CD4-positive, alpha-beta memory T cell (primary cell): ENCODE data around the gene AK2. TPM values are rescaled to one million over a fixed set of nuclear protein-coding genes. Genes with fewer than 3 reads are reported as not detected.

Experiments
- CTCF ChIA-PET: fragments of 350-600 bp; sonication (Branson Sonifier 250); formaldehyde crosslinking; loops from one replicate; lab custom pipeline; 2021; ENCODE audit warnings: inconsistent platforms; ENCODE audit not compliant: partially characterized antibody; lab: Charles Lee
- POLR2A ChIA-PET: fragments of 350-600 bp; sonication (Branson Sonifier 250); formaldehyde crosslinking; loops from one replicate; lab custom pipeline; 2021; ENCODE audit not compliant: partially characterized antibody; lab: Charles Lee
- DNase-seq, 5 donors: peaks; one replicate each; pipeline versions ENCODE4 v3.0.0 to v3.0.0-alpha.2; 2020 to 2022; ENCODE audit warnings: mixed read lengths in 1 of 5
- H3K27ac ChIP-seq: one replicate; pipeline ENCODE4 v1.7.0; 2013; ENCODE audit warnings: low read depth, low read length
- H3K27me3 ChIP-seq: 2 replicates; pipeline ENCODE4 v1.7.0; 2013; ENCODE audit warnings: mild to moderate bottlenecking, low read length, moderate library complexity; ENCODE audit not compliant: insufficient read depth
- H3K36me3 ChIP-seq: 2 replicates; pipeline ENCODE4 v1.7.0; 2013; ENCODE audit warnings: mild to moderate bottlenecking, low read length, moderate library complexity; ENCODE audit not compliant: insufficient read depth
- H3K4me1 ChIP-seq: 2 replicates; pipeline ENCODE4 v1.7.0; 2013; ENCODE audit warnings: mild to moderate bottlenecking, low read length, moderate library complexity; ENCODE audit not compliant: insufficient read depth
- H3K4me3 ChIP-seq, 2 donors: one replicate each; pipeline ENCODE4 v1.7.0; 2013; ENCODE audit warnings: low read length in 2 of 2, mild to moderate bottlenecking in 1 of 2
- H3K9me3 ChIP-seq, 2 donors: one replicate each; pipeline ENCODE4 v1.7.0; 2013; ENCODE audit warnings: low read length in 2 of 2, control low read depth in 1 of 2; ENCODE audit not compliant: control insufficient read depth in 1 of 2
- H3K27ac Mint-ChIP-seq, 7 donors: one replicate each; pipeline ENCODE4 v1.8.0; 2020 to 2021; ENCODE audit warnings: mixed read lengths in 7 of 7, mild to moderate bottlenecking in 6 of 7, inconsistent platforms in 3 of 7, moderate library complexity in 3 of 7
- H3K27me3 Mint-ChIP-seq, 2 donors: one replicate each; pipeline ENCODE4 v1.8.0; 2020 to 2021; ENCODE audit warnings: mixed read lengths in 2 of 2
- H3K36me3 Mint-ChIP-seq, 2 donors: one replicate each; pipeline ENCODE4 v1.8.0; 2020 to 2021; ENCODE audit warnings: mixed read lengths in 2 of 2, inconsistent platforms in 1 of 2, mild to moderate bottlenecking in 1 of 2
- H3K4me1 Mint-ChIP-seq, 4 donors: one replicate each; pipeline ENCODE4 v1.8.0; 2020 to 2021; ENCODE audit warnings: mixed read lengths in 4 of 4, mild to moderate bottlenecking in 1 of 4
- H3K4me3 Mint-ChIP-seq, 8 donors: one replicate each; pipeline ENCODE4 v1.8.0; 2020 to 2021; ENCODE audit warnings: mixed read lengths in 8 of 8, mild to moderate bottlenecking in 7 of 8, moderate library complexity in 6 of 8, inconsistent platforms in 3 of 8
- H3K9me3 Mint-ChIP-seq, 8 donors: one replicate each; pipeline ENCODE4 v1.8.0; 2020 to 2021; ENCODE audit warnings: mixed read lengths in 8 of 8, mild to moderate bottlenecking in 5 of 8, inconsistent platforms in 3 of 8, moderate library complexity in 1 of 8
- intact Hi-C: fragments of 100-400 bp; cut with micrococcal nuclease; formaldehyde crosslinking; loops from one replicate; pipeline ENCODE4 v1.15.1; 2023
- polyA plus RNA-seq, 2 donors: library from polyadenylated mRNA; unstranded; fragments of 300-500 nt; fragmentation: Illumina TruSeq; gene quantifications; one replicate each; pipeline ENCODE4 v1.2.3, GENCODE V29; 2021
- total RNA-seq, 2 experiments: library from RNA; stranded (reverse); gene quantifications; one replicate each; pipeline ENCODE4 v1.2.3, GENCODE V29; 2021

The AK2 gene
- total and polyA plus RNA-seq, 4 experiments from 2014 or later = 88.5 to 148 (median 102) TPM

DNA sequence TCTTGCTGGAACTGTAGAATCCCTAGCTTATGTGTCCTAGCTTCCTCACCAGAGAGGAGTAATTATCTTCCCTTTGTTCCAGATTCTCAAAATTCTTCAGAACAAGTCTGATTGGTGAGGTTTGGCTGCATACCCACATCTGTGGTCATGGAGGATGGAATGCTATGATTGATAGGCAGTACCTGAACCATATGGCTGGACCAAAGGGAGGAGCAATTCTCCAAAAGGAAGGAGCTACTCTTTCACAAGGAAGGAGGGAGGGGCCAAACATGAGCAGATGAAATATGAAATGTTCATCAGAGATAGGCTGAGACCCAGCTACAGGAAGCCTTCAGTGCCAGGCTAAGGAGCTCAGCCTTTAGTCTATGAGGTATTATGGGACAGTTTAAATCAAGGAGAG is 67.1 kb downstream of the AK2 start:
- no peak overlapping the region for H3K27ac Mint-ChIP-seq
- no peak overlapping the region for H3K4me3 Mint-ChIP-seq

DNA sequence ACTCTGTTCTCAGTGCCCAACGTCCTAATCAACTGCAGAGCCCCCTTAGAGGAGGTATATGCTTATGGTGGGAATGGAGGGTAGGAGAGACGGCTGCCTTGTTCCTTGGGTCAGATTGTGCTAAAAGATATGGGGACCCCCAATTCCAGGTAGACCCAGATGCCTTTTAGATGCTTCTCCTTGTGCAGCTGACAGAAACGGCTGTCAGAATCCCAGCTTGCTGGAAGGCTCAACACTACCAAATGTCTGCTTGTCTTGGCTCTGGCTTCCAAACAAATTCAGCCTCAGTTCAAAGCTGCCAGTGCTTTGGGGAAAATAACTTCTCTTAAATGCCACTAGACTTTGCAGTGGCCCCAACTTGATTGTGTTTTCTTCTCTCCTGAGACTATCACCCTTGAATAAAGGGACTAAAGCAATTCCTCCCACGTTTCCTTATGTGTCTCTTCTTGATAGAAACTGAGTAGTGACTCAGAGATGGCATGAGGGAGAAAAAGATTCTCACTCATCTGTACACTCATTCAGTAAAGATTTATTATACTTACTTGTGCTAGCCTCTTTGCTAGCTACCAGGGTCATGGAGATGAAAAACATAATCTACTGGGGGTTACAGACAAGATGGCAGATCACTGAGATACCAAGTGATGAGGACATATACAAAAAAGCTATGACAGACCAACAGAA is 68.7 kb downstream of the AK2 start:
- H3K27me3 ChIP-seq = peaks cover 17% of the 10 kb centered on the region
- no peak overlapping the region for H3K4me3 Mint-ChIP-seq
- POLR2A ChIA-PET = interaction anchor here (0.6 to 12.9 kb wide), 3 partner anchors 9 to 801 kb away, joined by 3 to 205 read pairs (median 4); no protein-coding TSS in a partner anchor
- peaks cover 0 to 1% (median 0%) of the 10 kb centered on the region in 8 donors for H3K9me3 Mint-ChIP-seq
- DNase-seq = no peak
- CTCF ChIA-PET = interaction anchor here (1.4 kb wide), 1 partner anchor 87 kb away, joined by 4 read pairs; no protein-coding TSS in a partner anchor
- H3K4me1 Mint-ChIP-seq = peaks cover 8 to 24% (median 12%) of the 10 kb centered on the region in 4 donors
- no peak overlapping the region for H3K27ac Mint-ChIP-seq
- H3K4me3 ChIP-seq = no peak overlapping the region
- H3K27me3 Mint-ChIP-seq = peaks cover 13 to 17% of the 10 kb centered on the region in 2 donors
- H3K9me3 ChIP-seq = no peaks in the 10 kb centered on the region
- no peak overlapping the region for H3K27ac ChIP-seq
- peaks cover 0 to 5% of the 10 kb centered on the region in 2 donors for H3K36me3 Mint-ChIP-seq
- H3K36me3 ChIP-seq = no peaks in the 10 kb centered on the region
- intact Hi-C loops = no loop called here
- H3K4me1 ChIP-seq = peaks cover 18% of the 10 kb centered on the region

More for the DNA sequence above, 67.1 kb downstream of the AK2 start:
- Mint-ChIP-seq H3K9me3 (peaks cover 0 to 1% (median 0%) of the 10 kb centered on the region in 8 donors), H3K27me3 (peaks cover 13 to 17% of the 10 kb centered on the region in 2 donors), H3K4me1 (peaks cover 5 to 15% (median 8%) of the 10 kb centered on the region in 4 donors), H3K36me3 (peaks cover 0 to 5% of the 10 kb centered on the region in 2 donors)
- POLR2A ChIA-PET = interaction anchor here (12.9 kb wide), 1 partner anchor 12 kb away, joined by 205 read pairs; no protein-coding TSS in a partner anchor
- Histone ChIP-seq H3K9me3 (no peaks in the 10 kb centered on the region), H3K27me3 (peaks cover 17% of the 10 kb centered on the region), H3K4me3 (no peak overlapping the region), H3K4me1 (peaks cover 16% of the 10 kb centered on the region), H3K36me3 (no peaks in the 10 kb centered on the region), H3K27ac (no peak overlapping the region)
- intact Hi-C loops = no loop called here
- DNase-seq = no peak
- CTCF ChIA-PET = no interaction called here

DNA sequence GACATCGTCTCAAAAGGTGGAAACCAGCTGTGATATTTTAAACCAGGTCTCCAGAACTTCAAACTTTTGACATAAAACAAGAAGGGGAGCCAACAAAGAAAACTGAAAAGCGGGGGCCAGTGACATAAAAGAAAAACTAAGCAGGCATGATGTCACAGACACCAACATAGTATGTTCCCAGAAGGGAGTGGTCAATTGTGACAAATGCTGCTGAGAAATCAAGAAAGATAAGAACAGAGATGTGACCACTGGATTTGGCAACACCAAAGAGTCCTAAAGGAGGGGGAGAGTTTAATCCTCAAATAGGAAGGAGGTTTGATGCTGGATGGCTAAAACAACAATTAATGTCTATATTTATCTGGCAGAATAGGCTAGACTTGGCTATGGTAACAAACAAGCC is 69.8 kb downstream of the AK2 start:
- no peaks in the 10 kb centered on the region for H3K9me3 ChIP-seq
- H3K4me3 Mint-ChIP-seq = peak overlapping the region in 4 of 8 donors; percentile 9 to 65 (median 36)
- POLR2A ChIA-PET = interaction anchor here (1.3 to 12.9 kb wide), 3 partner anchors 10 to 19 kb away, joined by 3 to 205 read pairs (median 60); no protein-coding TSS in a partner anchor
- CTCF ChIA-PET = interaction anchor here (1.0 to 1.2 kb wide), 2 partner anchors 14 to 41 kb away, joined by 3 read pairs; no protein-coding TSS in a partner anchor
- no peaks in the 10 kb centered on the region for H3K36me3 ChIP-seq
- H3K27me3 Mint-ChIP-seq = peaks cover 5 to 9% of the 10 kb centered on the region in 2 donors
- H3K27me3 ChIP-seq = peaks cover 8% of the 10 kb centered on the region
- peaks cover 21% of the 10 kb centered on the region for H3K4me1 ChIP-seq
- intact Hi-C loops = no loop called here
- no peak overlapping the region for H3K4me3 ChIP-seq
- DNase-seq = no peak
- no peak overlapping the region for H3K27ac ChIP-seq
- H3K9me3 Mint-ChIP-seq = peaks cover 0 to 1% (median 0%) of the 10 kb centered on the region in 8 donors
- peak overlapping the region in 2 of 7 donors; percentile 36 to 41 for H3K27ac Mint-ChIP-seq
- peaks cover 13 to 28% (median 16%) of the 10 kb centered on the region in 4 donors for H3K4me1 Mint-ChIP-seq
- H3K36me3 Mint-ChIP-seq = peaks cover 0 to 10% of the 10 kb centered on the region in 2 donors

DNA sequence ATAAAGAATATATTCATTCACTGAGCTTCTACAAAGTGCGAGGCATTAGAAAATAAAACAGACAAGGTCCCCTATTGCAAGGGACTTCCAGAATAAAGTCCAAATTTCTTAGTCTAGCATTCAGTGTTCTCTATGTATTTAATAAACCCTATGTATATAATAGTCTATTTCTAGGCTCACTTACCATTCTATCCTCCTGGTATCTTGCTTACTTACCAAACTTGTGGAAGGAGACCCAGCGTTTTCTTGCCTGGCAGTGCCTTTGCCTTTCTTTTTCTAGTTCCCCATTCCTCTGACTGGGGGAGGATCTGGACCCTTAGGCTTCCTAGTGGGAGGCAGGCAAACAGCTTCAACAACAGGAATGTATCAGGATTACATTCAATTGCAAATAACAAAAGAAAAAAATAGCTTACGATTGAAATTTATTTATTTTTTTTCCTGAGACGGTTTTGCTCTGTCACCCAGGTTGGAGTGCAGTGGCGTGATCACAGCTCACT is 71.4 kb downstream of the AK2 start:
- no peaks in the 10 kb centered on the region for H3K9me3 ChIP-seq
- Mint-ChIP-seq H3K9me3 (peaks cover 0 to 1% (median 0%) of the 10 kb centered on the region in 8 donors), H3K27me3 (no peaks in the 10 kb centered on the region), H3K27ac (peak overlapping the region; percentile 90 to 97 (median 95)), H3K36me3 (peaks cover 0 to 10% of the 10 kb centered on the region in 2 donors), H3K4me1 (peaks cover 24 to 43% (median 30%) of the 10 kb centered on the region in 4 donors), H3K4me3 (peak overlapping the region; percentile 76 to 92 (median 88))
- ChIA-PET POLR2A (interaction anchor here (0.8 to 12.9 kb wide), 23 partner anchors 11 to 216 kb away, joined by 3 to 205 read pairs (median 7); partner anchors contain the start of genes AZIN2 and TRIM62), CTCF (interaction anchor here (0.7 to 1.9 kb wide), 10 partner anchors 9 to 119 kb away, joined by 3 to 6 read pairs (median 4); no protein-coding TSS in a partner anchor)
- no peaks in the 10 kb centered on the region for H3K27me3 ChIP-seq
- peak overlapping the region; percentile 63 to 76 for H3K4me3 ChIP-seq
- DNase-seq = no peak
- peak overlapping the region; percentile 54 for H3K27ac ChIP-seq
- intact Hi-C loops = no loop called here
- H3K36me3 ChIP-seq = no peaks in the 10 kb centered on the region
- peaks cover 35% of the 10 kb centered on the region for H3K4me1 ChIP-seq

DNA sequence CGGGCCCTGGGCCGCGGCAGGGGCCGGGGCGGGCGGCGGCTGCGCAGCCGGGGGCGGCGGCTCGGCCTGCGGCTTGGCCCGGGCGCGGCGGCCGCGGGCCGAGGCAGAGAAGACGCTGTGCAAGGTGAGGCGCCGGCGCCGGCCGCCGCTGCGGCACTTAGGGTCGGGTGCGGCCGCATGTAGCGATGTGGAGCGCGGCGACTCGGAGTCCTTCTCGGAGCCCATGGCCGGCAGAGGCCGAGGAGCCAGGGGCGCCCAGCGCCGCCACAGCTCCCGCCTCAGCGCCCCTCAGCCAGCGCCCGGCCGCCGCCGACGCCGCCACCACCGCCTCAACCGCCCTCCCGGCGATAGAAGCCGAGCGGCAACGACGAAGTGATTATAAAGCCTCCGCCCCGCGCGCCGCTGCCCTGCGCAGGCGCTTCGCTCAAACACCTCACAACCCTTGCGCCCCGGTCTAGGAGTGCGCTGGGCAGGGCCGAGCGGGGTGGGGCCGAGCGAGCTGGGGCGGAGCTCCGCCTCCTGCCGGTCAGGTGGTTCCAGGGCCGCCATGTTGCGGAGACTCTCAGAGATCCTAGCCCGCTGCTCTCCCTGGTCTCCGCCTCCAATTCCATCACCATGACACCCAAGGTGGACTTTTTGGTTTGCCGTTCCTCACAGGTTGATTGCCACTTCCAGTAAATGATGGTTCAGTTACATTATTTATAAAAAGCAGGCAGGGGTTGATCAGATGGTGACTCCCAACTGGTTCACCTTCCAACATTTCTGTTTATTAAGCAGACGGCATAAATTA is 72.0 kb downstream of the AK2 start, which contains the start of gene RNF19B:
Gene RNF19B, minus strand, starts transcription at position 349 of the 790 bp plus-strand sequence. Its CDS starts 124 bp downstream, at position 225.
- intact Hi-C loops = loop anchor here (1.0 to 5.0 kb wide), 4 partner anchors 17 to 147 kb away; partner anchors contain the start of genes AZIN2, S100PBP and YARS1
- peak; percentile 92 to 95 (median 93) for DNase-seq
- Histone ChIP-seq H3K4me1 (peaks cover 38% of the 10 kb centered on the region), H3K36me3 (no peaks in the 10 kb centered on the region), H3K4me3 (peak within 1 kb of the TSS; percentile 76 to 79), H3K27ac (peak within 1 kb of the TSS; percentile 63), H3K27me3 (no peaks in the 10 kb centered on the region), H3K9me3 (no peaks in the 10 kb centered on the region)
- Mint-ChIP-seq H3K4me1 (peaks cover 27 to 47% (median 33%) of the 10 kb centered on the region in 4 donors), H3K4me3 (peak within 1 kb of the TSS; percentile 87 to 94 (median 90)), H3K9me3 (peaks cover 0 to 1% (median 0%) of the 10 kb centered on the region in 8 donors), H3K36me3 (peaks cover 0 to 10% of the 10 kb centered on the region in 2 donors), H3K27ac (peak within 1 kb of the TSS; percentile 90 to 97 (median 95)), H3K27me3 (no peaks in the 10 kb centered on the region)
- CTCF ChIA-PET = interaction anchor here (0.8 to 1.9 kb wide), 10 partner anchors 8 to 119 kb away, joined by 3 to 6 read pairs (median 4); no protein-coding TSS in a partner anchor
- POLR2A ChIA-PET = interaction anchor here (0.8 to 12.9 kb wide), 32 partner anchors 10 to 217 kb away, joined by 3 to 205 read pairs (median 6); partner anchors contain the start of genes AZIN2, S100PBP, TRIM62 and YARS1

DNA sequence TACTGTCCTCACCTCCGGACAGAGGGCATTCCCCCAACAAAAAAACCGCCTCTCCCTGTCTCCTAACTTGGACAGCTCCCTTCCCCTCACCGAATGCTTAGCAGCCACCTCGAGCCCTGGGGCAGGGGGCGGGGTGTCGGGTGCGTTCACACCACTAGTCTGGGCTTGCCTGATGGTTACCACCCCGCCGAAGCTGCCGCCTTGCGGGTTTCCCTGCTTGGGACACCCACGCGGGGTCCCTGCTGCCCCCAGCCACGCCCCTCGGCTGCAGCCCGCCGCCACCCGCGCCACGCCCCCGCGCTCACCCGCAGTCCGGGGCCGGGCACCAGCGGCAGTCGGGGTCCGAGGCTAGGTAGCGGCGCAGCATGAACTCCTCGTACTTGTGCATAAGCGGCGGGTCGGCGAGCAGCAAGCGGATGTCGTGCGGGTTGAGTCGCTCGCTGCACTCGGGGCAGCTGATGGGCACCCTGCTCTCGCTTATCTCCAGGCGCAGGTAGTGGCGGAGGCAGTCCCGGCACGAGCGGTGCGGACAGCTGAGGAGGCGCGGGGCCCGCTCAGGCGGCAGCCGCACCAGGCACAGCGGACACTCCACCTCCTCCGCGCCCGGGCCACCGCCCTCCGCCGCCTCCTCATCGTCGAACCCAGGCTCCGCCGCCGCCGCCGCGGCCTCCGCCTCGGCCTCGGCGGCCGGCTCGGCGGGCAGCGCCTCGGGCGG is 72.8 kb downstream of the AK2 start:
- peak; percentile 66 to 79 (median 68) for DNase-seq
- Mint-ChIP-seq H3K9me3 (peaks cover 0 to 1% (median 0%) of the 10 kb centered on the region in 8 donors), H3K4me3 (peak overlapping the region; percentile 84 to 94 (median 87)), H3K27ac (peak overlapping the region; percentile 86 to 93 (median 89)), H3K36me3 (peaks cover 0 to 10% of the 10 kb centered on the region in 2 donors), H3K27me3 (no peaks in the 10 kb centered on the region), H3K4me1 (peaks cover 32 to 55% (median 39%) of the 10 kb centered on the region in 4 donors)
- POLR2A ChIA-PET = interaction anchor here (0.6 to 12.9 kb wide), 31 partner anchors 9 to 313 kb away, joined by 3 to 205 read pairs (median 6); partner anchors contain the start of genes AZIN2, RBBP4, S100PBP and TRIM62
- H3K4me3 ChIP-seq = peak overlapping the region in 1 of 2 donors; percentile 79
- CTCF ChIA-PET = interaction anchor here (1.0 to 1.6 kb wide), 4 partner anchors 8 to 34 kb away, joined by 3 to 6 read pairs (median 4); no protein-coding TSS in a partner anchor
- intact Hi-C loops = loop anchor here (1.0 to 5.0 kb wide), 4 partner anchors 17 to 147 kb away; partner anchors contain the start of genes AZIN2, S100PBP and YARS1
- H3K27ac ChIP-seq = peak overlapping the region; percentile 63
- H3K27me3 ChIP-seq = no peaks in the 10 kb centered on the region
- no peaks in the 10 kb centered on the region for H3K9me3 ChIP-seq
- H3K4me1 ChIP-seq = peaks cover 44% of the 10 kb centered on the region
- H3K36me3 ChIP-seq = no peaks in the 10 kb centered on the region
